ENCODE measurements around the gene NEXMIF. TPM values are rescaled to one million over a fixed set of nuclear protein-coding genes. Genes with fewer than 3 reads are reported as not detected.

Gene NEXMIF
- polyA plus RNA-seq, 1 of the 3 experiments (the other 2 are of a cell fraction) = under 0.01 TPM

GRCh38 chrX:74774988-74775387 lies 150.3 kb downstream of the NEXMIF start:
- CTCF ChIA-PET = interaction anchor here (1.0 kb wide), 1 partner anchor 15 kb away, joined by 3 read pairs; no protein-coding TSS in a partner anchor
- H3K4me2 ChIP-seq = no peak overlapping the region
- H3K9me2 ChIP-seq = no peaks in the 10 kb centered on the region
- 6% methylated on average over 1 of the region's 1 CpG for WGBS (ENCODE audit: low lambda C conversion rate)
- H3F3A ChIP-seq (replicated peaks; ENCODE audit: insufficient read depth) = no peaks in the 10 kb centered on the region
- no peak for DNase-seq
- no peak overlapping the region for H3K9ac ChIP-seq
- POLR2A ChIA-PET = no interaction called here
- no peaks in the 10 kb centered on the region for H3K9me3 ChIP-seq
- H3K4me3 ChIP-seq (ENCODE audit: low read depth in 2 of 2, low read length in 1 of 2) = no peak overlapping the region
- no peaks in the 10 kb centered on the region for H3K27me3 ChIP-seq (ENCODE audit: insufficient read depth)
- no peaks in the 10 kb centered on the region for H3K36me3 ChIP-seq (replicated peaks in 1 of 2; ENCODE audit: control insufficient read depth in 1 of 2, insufficient read depth in 2 of 2, low read length in 1 of 2)
- H3K79me2 ChIP-seq (ENCODE audit: insufficient read depth) = no peaks in the 10 kb centered on the region
- no peaks in the 10 kb centered on the region for H3K4me1 ChIP-seq (ENCODE audit: control insufficient read depth in 1 of 2, insufficient read depth in 2 of 2, low read depth in 1 of 2, low read length in 1 of 2)
- TF ChIP-seq SIN3A (IDR thresholded peaks at IDR 0.05; ENCODE audit: borderline replicate concordance, low read depth, low read length) = no peak
- no peak for TF ChIP-seq USF1 (IDR thresholded peaks at IDR 0.05; ENCODE audit: borderline replicate concordance, low read depth)
- TF ChIP-seq CHD2 (IDR thresholded peaks at IDR 0.05; ENCODE audit: low read length, partially characterized antibody) = no peak
- TF ChIP-seq TAF1 (IDR thresholded peaks at IDR 0.05; ENCODE audit: borderline replicate concordance, low read depth, low read length) = no peak
- no peak for TF ChIP-seq NFIC (IDR thresholded peaks at IDR 0.05; ENCODE audit: borderline replicate concordance)
- TF ChIP-seq IRF3 (IDR thresholded peaks at IDR 0.05; ENCODE audit: low read depth, low read length) = no peak
- TF ChIP-seq MAX (IDR thresholded peaks at IDR 0.05; ENCODE audit: low read depth) = no peak
- no peak for TF ChIP-seq CTCF (IDR thresholded peaks at IDR 0.05)
- TF ChIP-seq POLR2AphosphoS5 (IDR thresholded peaks at IDR 0.05; ENCODE audit: low read depth, low read length) = no peak
- TF ChIP-seq YY1 (IDR thresholded peaks at IDR 0.05; ENCODE audit: low read depth) = no peak
- no peak for TF ChIP-seq JUND (IDR thresholded peaks at IDR 0.05)
- no peak for TF ChIP-seq ZBTB33 (IDR thresholded peaks at IDR 0.05; ENCODE audit: borderline replicate concordance, low read depth)
- no peak for TF ChIP-seq GATA2 (CRISPR knock-in tag; IDR thresholded peaks at IDR 0.05)
- TF ChIP-seq PBX3 (IDR thresholded peaks at IDR 0.05) = no peak
- TF ChIP-seq EZH2phosphoT487 (IDR thresholded peaks at IDR 0.05; ENCODE audit: borderline replicate concordance, low read depth) = no peak
- TF ChIP-seq GABPA (IDR thresholded peaks at IDR 0.05; ENCODE audit: low read depth) = no peak
- TF ChIP-seq FOSL2 (IDR thresholded peaks at IDR 0.05; ENCODE audit: borderline replicate concordance, low read depth) = no peak
- TF ChIP-seq NRF1 (IDR thresholded peaks at IDR 0.05; ENCODE audit: low read depth, low read length) = no peak
- H4K20me1 ChIP-seq (ENCODE audit: insufficient read depth) = no peaks in the 10 kb centered on the region
- H2AFZ ChIP-seq (ENCODE audit: low read depth) = no peak overlapping the region
- no peak overlapping the region for H3K27ac ChIP-seq (ENCODE audit: low read depth in 2 of 2, low read length in 1 of 2)
